ENCODE data around the gene ANKRD39.

ANKRD39 gene

DNA sequence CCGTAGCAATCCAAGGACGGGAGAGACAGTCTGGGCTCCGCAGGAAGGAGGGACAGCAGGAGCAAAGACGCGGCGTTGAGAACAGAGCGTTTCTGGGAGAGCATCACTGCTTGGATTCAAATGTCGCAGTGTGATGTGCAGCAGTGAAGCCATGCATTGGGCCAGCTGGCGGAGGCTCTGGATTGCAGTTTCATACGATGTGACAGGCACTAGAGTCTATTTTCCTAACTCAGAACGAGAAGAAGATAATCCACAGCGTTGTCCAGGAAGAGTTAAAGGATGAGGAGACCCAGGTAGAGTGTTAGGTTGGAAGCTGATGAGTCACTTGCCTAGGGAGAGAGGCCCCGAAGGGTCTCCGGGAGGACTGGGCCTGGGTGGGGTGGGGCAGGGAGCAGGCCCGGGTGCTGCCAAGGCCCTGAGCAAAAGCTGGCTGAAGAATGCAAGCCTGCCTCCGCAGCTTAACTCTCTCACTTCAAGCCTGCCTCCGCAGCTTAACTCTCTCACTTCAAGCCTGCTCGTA, 29.7 kb upstream of the ANKRD39 start:
- DNase-seq, result no peak

DNA sequence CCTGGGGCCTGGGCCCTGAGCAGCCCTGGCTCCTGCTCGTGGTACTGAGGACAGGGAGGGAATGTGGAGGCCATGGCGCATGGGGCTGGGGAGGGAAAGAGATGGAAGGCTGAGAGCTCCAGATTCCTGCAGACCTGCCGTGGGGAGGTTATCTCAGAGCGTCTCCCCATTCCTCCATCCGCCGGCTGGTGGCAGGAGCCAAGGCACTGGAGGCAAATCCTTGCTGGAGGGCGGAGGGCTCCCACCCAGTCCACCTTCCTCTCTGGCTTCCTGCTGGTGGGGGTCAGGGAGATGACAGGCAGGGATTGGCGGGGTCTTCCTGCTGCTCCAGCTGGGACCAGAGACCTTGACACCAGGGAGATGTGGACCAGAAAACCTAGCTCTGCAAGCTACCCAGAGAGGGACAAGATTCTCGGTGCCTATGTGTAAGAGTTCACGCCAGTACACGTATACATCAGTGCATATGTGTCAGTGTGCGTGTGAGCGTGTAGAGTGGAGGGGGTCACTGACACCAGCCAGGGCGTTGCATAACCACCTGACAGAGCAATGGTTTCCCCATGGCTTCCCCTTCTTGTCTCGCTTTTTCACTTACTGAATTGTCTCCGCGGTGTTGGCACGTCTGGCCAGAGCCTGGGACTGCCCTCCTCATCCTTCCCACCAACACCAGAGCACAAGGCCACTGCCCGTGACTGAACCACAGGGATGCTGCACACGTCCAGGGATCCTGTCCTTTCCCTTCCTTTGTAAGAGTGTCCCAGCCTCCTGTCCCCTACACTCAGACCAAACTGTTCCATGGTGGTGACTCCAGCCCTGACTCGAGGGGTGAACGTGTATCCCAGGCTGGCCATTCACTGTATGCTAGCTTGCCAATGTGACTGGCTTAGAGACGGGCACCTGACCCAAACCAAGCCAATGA, 27.9 kb upstream of the ANKRD39 start:
- DNase-seq, result no peak

DNA sequence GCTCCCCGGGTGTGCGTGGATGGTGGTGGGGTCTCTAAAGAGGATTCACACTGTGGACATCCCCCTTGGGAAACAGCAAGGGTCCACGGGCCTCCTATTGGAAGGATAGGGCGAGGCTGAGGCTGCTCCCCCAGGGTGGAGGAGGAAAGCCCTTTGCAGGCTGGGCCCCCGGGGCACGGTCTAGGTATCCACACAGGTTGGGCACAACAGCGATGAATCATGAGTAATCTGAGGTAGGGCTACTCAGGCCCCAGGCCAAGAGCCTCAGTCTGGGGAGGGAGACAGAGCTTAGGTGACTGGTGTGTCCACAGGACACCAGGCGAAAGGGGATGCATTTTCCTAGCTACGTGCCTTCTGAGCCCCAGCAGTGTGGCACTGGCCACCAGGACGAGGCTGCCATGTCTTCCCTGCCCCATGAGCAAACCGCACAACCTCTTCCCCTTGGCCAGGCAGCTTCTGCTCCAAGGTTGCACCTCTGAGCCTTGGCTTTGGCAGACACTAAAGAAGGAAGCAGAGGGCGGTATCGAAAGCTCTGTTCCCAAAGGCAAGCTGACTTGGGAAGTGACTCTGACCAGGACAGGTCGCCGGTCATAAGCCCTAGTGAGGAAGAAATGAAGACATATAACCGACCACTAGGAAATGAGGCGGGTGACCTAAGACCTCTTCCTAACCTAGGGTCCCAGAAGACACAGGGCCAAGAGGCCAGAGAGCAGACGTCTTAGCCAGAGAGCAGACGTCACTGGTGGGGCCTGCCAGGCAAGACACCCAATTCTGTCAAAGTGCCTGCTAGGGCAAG, 26.7 kb upstream of the ANKRD39 start:
- no peak for DNase-seq

DNA sequence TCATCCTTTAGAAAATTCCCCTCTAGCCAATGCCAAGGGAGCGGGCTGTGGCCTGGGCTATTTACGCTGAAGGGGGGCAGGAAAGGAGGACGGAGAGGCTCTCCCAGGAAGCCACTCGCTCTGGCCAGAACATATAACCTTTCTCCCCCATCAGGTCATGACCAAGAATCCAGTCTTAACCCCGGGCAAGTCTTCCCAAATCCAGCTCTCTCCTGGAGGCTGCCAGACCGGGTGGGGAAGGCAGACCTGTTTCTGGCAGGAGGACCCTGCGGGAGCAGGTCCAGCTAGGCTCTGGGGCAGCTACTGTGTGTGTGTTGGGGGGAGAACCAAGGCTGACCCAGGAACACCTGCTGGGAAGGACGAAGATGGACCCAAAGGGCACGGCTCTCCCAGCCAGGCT, 25.5 kb upstream of the ANKRD39 start:
- DNase-seq, result no peak

DNA sequence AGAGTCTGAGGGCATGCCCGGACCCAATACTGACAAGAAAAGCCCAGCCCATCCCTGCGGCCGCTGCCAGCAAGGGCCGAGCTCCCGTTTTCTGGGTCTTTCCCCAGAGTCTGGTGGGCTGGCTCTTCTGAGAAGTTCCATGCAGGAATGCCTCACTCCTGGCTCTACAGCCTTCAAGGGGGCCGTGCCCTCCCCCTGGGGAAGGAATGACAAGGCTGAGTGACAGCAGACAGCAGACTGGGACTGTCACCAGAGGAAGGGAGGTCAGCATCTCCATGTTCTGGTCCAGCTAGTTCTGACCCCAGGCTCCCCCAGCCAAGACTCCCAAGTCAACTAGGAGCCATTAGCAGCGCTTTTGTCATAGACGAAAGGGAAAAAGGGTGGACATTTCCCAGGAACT, 25.1 kb upstream of the ANKRD39 start:
- no peak for DNase-seq

DNA sequence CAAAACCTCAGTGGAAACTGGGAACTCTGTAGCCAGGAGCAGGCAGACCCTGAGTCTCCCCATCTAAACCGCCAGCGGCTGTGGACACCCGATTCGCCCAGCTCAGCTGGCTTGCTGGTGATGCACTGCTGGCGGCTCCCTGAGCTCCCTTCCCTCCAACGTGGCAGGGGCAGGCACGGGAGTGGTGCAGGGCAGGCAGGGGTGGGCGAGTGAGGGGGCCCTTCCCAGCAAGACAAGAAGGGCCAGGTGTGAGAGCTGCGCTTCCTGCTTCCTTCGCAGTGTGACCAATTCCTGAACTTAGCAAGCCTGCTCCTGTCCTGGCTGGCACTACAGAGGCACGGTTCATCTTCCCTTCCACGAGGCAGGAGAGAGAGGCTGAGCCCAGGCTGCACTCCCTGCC, 24.4 kb upstream of the ANKRD39 start:
- no peak for DNase-seq

DNA sequence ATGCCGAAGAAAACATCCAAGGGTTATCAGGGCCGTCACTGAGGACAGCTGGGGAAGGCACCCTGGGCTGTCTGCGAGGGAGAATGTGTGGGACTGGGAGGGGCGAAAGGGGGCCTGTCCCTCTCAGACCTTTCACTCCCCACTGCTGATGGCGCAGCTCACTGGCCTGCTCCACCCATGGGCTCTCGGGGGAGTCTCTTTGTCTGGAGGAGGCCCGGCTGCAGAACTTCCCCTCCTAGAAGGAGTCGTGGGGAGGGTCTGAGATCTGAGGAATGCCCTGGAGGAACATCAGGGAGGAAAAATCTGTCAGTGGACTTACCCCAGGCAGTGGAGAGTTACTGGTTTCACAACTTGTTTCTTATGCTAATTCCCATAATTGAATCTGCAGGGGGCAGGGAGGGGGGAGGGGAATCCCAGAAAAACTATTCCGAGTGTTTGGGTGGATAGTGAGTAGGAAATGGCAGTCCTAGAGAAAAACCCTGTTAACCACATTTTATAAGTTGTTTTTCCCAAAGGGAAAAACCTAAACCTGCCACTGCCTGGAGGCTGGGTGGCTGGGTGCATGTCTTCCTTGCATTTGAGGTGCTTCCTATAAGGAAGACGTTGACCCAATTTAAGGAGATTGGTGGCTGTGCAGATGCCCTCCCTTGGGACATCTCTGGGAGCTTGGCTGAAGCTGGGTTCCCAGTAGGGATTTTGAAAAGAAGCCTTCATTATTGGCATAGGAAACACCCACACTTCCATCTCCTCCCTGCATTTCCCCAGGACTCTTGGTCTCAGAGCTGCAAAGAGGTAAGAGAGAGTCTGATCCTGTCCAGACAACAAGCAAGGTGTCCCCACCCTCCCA, 23.8 kb upstream of the ANKRD39 start:
- no peak for DNase-seq

DNA sequence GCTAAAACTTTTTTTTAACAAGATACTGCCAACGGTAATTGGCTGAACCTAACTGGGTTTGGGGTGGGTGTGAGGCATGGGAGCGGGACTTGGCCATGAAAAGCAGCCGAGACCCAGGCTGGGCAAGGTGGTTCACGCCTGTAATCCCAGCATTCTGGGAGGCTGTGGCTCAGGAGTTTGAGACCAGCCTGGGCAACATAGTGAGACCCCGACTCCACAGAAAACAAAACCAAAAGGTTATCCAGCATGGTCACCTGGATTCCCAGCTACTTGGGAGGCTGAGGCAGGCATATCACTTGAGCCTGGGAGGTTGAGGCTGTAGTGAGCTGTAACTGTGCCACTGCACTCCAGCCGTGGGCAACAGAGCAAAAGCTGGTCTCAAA, 23.1 kb upstream of the ANKRD39 start:
- DNase-seq, result no peak

DNA sequence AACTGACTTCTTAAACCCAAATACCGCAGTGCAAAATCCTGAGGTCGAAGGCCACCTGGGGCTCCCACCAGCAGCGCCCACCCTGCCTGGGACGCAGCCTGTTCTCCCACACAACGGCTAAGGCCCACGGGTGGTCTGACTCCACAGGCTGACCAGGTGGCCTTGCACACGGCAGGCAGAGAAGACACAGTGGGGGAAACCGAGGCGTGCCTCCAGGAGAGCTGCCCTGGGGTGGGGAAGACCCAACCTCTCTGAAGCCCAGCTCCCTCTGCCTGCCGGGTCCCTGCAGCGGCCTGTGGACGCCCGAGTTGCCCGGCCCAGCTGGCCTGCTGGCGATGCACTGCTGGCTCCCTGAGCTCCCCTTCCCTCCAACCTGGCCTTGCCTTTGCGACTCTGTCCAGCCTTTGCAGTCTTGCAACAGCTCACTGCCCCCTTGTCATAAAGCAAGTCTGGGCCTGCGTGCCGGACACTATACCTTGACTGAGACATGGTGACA, 21.8 kb upstream of the ANKRD39 start:
- DNase-seq, result no peak

DNA sequence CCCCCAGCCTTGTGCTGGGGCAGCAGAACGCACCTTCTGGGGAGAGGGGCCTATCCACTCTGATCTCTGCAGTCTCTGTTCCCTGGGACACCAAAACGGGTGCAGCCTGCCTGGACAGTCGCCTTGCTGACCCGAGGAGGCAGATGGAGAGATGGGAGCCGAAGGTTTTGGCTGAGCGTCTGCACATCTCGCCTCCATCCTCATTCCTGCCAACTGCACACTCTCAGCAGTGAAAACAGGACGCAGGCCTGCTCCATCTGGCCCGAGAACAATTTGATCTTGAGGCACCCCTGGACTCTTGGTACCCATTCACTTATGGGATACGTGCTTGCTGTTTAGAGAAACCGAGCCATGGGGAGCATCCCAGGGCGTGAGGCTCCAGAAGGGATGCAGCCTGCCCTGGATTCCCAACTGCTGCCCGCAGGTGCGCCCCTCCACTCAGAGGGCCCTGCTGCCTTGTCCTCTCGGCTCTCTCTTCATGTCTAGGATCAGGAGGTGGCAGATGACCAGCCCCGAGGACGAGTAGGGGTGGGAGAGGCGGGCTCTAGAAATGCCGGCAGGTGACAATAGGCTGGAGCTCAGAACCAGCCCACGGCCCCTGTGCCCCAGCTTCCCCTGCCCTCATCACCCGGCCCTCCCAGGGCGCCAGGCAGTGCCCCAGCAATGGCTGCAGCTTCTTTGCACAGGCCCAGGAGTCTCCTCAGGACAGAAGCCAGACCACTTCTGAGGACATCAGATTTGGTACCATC, 21.2 kb upstream of the ANKRD39 start:
- DNase-seq, result no peak

DNA sequence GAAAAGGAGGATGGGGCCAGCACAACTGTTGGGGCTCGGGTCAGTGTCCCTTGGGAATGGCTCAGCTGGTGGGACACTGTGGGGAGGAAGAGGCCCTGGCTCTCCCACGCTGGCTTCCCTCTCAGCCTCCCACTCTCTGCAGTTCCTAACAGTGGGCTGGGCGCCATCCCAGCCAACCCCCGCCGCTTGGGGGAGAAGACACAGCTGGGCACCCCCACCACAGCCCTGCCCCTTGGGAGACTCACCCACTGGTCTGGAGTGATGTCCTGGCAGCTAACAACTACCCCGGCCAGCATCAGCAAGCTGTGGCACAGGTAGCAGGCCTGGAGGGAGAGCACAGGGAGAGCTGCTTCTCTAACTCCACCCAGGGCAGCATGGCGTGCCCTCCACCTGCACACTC, 20.4 kb upstream of the ANKRD39 start:
- no peak for DNase-seq

DNA sequence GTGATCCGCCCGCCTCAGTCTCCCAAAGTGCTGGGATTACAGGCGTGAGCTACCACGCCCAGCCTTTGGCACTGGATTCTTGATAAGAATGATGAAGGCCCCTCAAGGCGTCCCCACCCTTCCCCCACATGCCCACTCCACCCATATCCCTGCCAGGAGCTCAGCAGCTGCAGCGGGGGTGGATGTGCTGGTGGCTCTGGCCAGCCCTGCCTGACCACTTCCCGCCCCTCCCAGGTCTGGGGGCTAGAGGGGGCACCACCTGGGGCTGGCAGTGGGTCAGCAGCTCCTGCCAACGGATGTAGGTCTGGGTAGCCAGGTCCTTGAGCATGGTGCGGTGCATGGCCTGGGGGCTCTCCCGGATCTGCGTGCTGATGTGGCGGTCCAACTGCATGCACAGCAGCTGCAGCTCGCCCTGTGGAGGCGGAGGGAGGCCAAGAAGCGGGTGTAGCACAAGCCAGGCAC, 19.8 kb upstream of the ANKRD39 start:
- no peak for DNase-seq

DNA sequence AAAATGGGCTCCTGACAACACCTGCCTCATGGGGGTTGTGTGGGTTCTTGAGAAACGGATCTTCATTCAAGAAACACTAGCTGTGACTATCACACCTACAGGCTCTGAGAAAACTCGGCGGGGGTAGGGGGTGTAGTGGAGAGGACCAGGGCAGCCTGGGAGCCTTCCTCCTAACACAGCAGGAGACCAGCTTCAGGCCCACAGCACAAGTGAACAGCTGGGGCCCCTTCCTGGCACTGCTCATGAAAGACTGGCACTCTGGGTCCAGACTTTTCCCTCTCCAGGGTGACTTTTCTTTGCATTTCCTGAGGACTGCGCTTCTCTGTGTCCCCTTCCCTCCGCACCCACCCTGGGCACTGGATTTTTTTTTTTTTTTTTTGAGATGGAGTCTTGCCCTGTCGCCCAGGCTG, 19.2 kb upstream of the ANKRD39 start:
- no peak for DNase-seq

DNA sequence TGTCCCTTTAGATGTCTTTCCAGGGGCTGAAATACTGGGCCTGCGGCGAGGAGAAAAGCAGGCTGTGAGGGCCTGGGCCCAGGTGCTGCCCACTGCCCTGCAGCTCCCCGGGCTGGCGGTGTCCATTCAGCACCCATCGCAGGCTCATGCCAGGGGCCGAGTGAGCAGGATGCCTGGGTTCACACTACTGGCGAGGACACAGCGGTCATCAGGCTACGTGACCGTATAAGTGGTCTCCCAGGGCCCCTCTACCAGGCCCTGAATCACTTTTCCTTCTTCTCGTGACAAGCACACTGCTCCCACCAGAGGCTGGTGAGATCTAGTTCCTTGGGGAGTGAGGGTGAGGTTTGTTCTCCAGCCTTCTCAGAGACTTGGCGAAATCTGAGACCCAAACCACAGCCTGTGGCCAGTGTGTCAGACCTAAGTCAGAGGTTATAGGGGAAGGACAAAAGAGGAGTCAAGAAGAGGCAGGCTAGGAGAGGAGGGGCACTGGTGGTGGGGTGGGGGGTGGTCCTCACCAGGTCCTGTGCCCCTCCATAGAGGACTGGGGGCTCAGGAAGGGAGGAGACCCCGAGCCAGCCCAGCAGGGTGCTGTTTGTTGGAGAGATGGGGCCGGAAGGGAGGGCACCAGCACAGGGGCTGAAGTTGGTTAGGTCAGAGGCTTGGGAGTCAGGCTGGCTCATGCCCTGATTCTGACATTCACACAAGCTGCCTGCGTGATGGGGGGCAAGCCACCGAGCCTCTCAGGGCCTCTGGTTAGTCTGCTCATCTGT, 18.6 kb upstream of the ANKRD39 start:
- no peak for DNase-seq

DNA sequence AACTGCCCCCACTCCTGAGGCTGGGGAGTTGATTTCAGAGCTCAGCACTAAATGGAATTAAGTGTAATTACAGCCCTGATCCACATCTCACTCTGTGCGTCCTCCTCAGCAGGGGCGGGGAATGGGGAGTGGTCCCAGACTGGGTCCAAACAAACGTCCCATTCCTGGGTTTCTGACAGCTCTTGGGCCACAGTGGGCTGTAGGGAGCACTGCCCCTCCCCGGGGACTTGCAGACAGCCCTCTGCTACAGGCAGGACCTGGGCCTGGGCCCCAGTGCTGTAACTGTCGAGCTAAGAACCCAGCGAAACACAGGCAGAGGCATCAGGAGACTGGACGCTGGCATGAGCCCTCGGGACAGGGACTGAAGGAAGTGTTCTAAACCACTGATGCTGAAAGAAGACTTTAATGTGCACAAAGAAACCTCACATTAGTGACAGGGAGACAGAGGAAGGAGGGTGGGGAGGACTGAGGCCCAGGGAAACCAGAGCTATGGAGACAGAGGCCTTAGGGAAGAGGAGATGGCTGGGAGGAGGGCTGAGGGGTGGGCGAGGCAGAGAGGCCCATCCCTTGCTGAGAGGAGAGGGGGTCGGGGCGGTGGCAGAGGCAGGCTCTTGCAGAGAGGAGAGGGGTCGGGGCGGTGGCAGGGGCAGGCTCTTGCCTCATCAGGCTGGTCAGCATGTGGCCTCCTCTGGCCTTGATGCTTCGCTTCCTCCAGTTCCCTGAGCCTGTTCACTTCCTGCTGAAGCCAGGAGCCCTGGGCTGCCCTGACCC, 17.9 kb upstream of the ANKRD39 start:
- DNase-seq, result no peak

DNA sequence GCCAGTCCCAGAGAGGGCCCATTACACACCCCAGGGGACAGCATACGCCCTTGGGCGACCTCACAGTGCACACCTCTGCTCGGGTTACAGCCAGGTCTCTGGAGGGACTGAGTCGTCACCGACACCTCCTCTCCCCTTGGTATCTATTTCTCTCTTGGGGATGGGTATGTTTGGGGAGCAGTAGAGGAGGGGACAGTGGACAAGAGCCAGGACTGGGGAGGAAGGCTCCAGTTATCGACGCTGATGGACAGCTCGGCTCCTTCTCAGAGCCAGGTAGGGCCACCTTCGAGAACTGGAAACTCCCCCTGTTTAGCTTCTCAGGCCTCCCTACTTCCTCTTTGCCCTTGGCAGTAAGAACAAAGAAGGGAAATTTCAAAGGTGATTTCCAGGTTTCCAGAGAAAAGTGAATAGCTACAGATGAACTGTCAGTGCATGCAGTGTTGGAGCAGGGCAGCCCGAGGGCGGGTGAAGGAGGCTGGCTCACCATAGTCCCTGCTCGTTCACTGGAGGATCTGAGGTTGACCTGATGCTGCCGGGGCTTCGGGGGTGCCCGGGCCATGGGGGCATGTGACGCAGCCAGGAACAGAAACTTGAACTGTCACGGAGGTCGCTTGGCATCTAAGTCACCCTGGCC, 16.5 kb upstream of the ANKRD39 start:
- DNase-seq, result no peak

DNA sequence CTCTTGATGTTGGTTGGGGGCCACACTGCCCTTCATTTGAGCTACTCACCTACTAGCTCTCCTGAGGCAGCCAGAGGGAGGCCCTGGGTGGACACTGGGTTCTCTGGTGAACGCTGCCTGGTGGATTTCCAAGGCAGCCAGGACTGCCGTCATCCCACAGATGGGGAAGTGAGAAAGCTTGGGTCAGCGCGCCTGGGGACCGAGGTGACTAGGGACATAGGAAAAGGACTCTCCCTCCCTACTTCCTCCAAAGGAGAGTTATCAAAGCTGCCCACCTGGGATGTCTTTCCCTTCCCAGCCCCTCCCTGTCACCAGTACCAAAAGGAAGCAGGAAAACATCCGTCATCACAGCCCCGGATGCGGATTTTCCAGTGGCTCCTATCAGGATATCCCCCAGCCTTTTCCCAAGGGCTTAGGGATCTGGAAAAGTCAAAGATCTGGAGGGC, 15.9 kb upstream of the ANKRD39 start:
- no peak for DNase-seq

DNA sequence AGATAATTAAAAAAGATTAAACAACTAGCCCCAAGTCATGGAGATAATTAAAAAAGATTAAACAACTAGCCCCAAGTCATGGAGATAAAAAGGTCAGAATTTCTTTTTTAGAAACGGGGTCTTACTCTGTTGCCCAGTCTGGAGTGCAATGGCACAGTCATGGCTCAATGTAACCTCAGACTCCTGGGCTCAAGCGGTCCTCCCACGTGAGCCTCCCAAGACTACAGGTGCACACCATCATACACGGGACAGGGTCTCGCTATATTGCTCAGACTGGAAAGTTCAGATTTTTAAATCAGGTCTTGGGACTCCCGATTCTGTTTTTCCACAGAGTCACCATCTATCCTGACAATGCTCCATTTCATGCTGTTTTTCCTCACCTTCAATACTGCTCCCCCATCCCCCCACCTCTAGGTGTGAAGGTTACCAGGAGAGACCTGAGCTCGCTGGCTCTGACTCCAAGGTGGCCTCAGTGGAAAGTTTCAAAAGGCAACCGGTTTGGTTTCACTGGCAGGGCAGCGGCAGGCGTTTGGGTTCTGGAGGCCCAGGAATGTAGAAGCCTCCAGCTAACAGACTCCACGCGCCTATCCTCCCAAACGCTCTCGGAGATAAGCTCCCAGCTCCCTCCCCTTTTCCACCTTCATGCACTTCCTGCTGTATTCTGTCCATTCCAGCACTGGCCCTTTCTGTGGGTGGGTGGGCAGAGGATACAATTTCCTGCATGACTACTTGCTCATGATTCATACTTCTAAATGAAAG, 15.0 kb upstream of the ANKRD39 start:
- no peak for DNase-seq
